GM19467 (cell line): ENCODE data around the gene TMTC4.

Source experiments
- ATAC-seq: cut with Tn5 transposase; IDR thresholded peaks from one replicate; pipeline ENCODE4 v1.9.1; 2021; ENCODE audit warnings: mild to moderate bottlenecking, moderate library complexity; ENCODE audit not compliant: unreplicated experiment

TMTC4 gene

GRCh38 chr13:100668408-100668807 is 6.2 kb downstream of the TMTC4 start:
- ATAC-seq: no peak

- no peak for ATAC-seq
Observed at GRCh38 chr13:100667894-100668293, 6.7 kb downstream of the TMTC4 start.

- no peak for ATAC-seq
Observed at GRCh38 chr13:100666124-100666523, 8.5 kb downstream of the TMTC4 start.

GRCh38 chr13:100665403-100665802 is 9.2 kb downstream of the TMTC4 start:
- no peak for ATAC-seq

GRCh38 chr13:100664171-100664900 is 10.3 kb downstream of the TMTC4 start:
- ATAC-seq: no peak

- ATAC-seq: no peak
Observed at GRCh38 chr13:100662468-100663211, 12.0 kb downstream of the TMTC4 start.

- ATAC-seq: no peak
Observed at GRCh38 chr13:100660761-100661160, 13.8 kb downstream of the TMTC4 start.

GRCh38 chr13:100659578-100659977 is 15.0 kb downstream of the TMTC4 start:
- ATAC-seq: no peak

- peak; percentile 78 for ATAC-seq
Observed at GRCh38 chr13:100658363-100658762, 16.2 kb downstream of the TMTC4 start.

- no peak for ATAC-seq
Observed at GRCh38 chr13:100657881-100658315, 16.7 kb downstream of the TMTC4 start.

- ATAC-seq: no peak
Observed at GRCh38 chr13:100652510-100652909, 22.1 kb downstream of the TMTC4 start.

GRCh38 chr13:100650326-100650725 is 24.3 kb downstream of the TMTC4 start:
- no peak for ATAC-seq

GRCh38 chr13:100648354-100648753 is 26.2 kb downstream of the TMTC4 start:
- no peak for ATAC-seq

- ATAC-seq: no peak
Observed at GRCh38 chr13:100646871-100647270, 27.7 kb downstream of the TMTC4 start.

GRCh38 chr13:100646030-100646673 is 28.4 kb downstream of the TMTC4 start:
- ATAC-seq: no peak

GRCh38 chr13:100645382-100645781 is 29.2 kb downstream of the TMTC4 start:
- no peak for ATAC-seq

GRCh38 chr13:100644371-100644770 is 30.2 kb downstream of the TMTC4 start:
- no peak for ATAC-seq

- ATAC-seq: no peak
Observed at GRCh38 chr13:100637796-100638195, 36.8 kb downstream of the TMTC4 start.

- no peak for ATAC-seq
Observed at GRCh38 chr13:100637380-100637779, 37.2 kb downstream of the TMTC4 start.

- ATAC-seq: no peak
Observed at GRCh38 chr13:100636441-100636840, 38.2 kb downstream of the TMTC4 start.

- ATAC-seq: no peak
Observed at GRCh38 chr13:100636004-100636403, 38.6 kb downstream of the TMTC4 start.

- no peak for ATAC-seq
Observed at GRCh38 chr13:100634696-100635095, 39.9 kb downstream of the TMTC4 start.
